HG03095 (cell line): ENCODE results near the gene CSF2RB.

Experiments used
- ATAC-seq: cut with Tn5 transposase; IDR thresholded peaks from one replicate; pipeline ENCODE4 v1.9.1; 2021; ENCODE audit warnings: moderate library complexity; ENCODE audit not compliant: unreplicated experiment

Gene CSF2RB

GRCh38 chr22:36913427-36914389 is at the start of gene CSF2RB:
Gene CSF2RB, plus strand, starts transcription at chr22:36913628. Its CDS starts 8,580 bp downstream, at chr22:36922208.
- ATAC-seq: no peak

- ATAC-seq: no peak
These were observed 49.4 kb upstream of the CSF2RB start for GRCh38 chr22:36863979-36864378.

- no peak for ATAC-seq
These were observed 48.8 kb upstream of the CSF2RB start for GRCh38 chr22:36864454-36865215.

- ATAC-seq: no peak
These were observed 48.1 kb upstream of the CSF2RB start for GRCh38 chr22:36865346-36865745.

GRCh38 chr22:36867695-36868094 is 45.7 kb upstream of the CSF2RB start:
- no peak for ATAC-seq

GRCh38 chr22:36868546-36869181 is 44.8 kb upstream of the CSF2RB start:
- no peak for ATAC-seq

GRCh38 chr22:36870250-36870649 is 43.2 kb upstream of the CSF2RB start:
- ATAC-seq: no peak

- ATAC-seq: no peak
These were observed 41.8 kb upstream of the CSF2RB start for GRCh38 chr22:36871669-36872081.

GRCh38 chr22:36872084-36872483 is 41.3 kb upstream of the CSF2RB start:
- no peak for ATAC-seq

GRCh38 chr22:36872866-36873498 is 40.4 kb upstream of the CSF2RB start:
- no peak for ATAC-seq

GRCh38 chr22:36873614-36874308 is 39.7 kb upstream of the CSF2RB start:
- peak; percentile 55 for ATAC-seq

- ATAC-seq: no peak
These were observed 39.1 kb upstream of the CSF2RB start for GRCh38 chr22:36874309-36874696.

- no peak for ATAC-seq
These were observed 38.7 kb upstream of the CSF2RB start for GRCh38 chr22:36874736-36875135.

GRCh38 chr22:36875741-36876140 is 37.7 kb upstream of the CSF2RB start:
- no peak for ATAC-seq

GRCh38 chr22:36879775-36880174 is 33.7 kb upstream of the CSF2RB start:
- no peak for ATAC-seq

- no peak for ATAC-seq
These were observed 31.8 kb upstream of the CSF2RB start for GRCh38 chr22:36881504-36882245.

GRCh38 chr22:36884349-36885158 is 28.9 kb upstream of the CSF2RB start:
- no peak for ATAC-seq

- ATAC-seq: no peak
These were observed 28.0 kb upstream of the CSF2RB start for GRCh38 chr22:36885474-36885873.

GRCh38 chr22:36886016-36886415 is 27.4 kb upstream of the CSF2RB start:
- ATAC-seq: no peak
